ENCODE data around the gene TTYH1. TPM values are rescaled to one million over a fixed set of nuclear protein-coding genes. Genes with fewer than 3 reads are reported as not detected.
A peak's percentile ranks its signal among the peaks of the same experiment; 100 is the strongest.

Gene TTYH1
- polyA plus RNA-seq, 1 donor, result 8.2 TPM

GRCh38 chr19:54481326-54481930, 66.2 kb downstream of the TTYH1 start:
- DNase-seq, result peak in 1 of 2 donors; percentile 37
- Histone ChIP-seq H3K36me3 (ENCODE audit: control insufficient read depth, insufficient read depth, low read length) (no peaks in the 10 kb centered on the region), H3K9me3 (ENCODE audit: control insufficient read depth, low read depth, low read length) (no peaks in the 10 kb centered on the region), H3K27me3 (ENCODE audit: control insufficient read depth, insufficient read depth, low read length) (no peaks in the 10 kb centered on the region), H3K4me3 (ENCODE audit: low read length) (no peak overlapping the region), H3K27ac (ENCODE audit: low read length) (no peak overlapping the region), H3K4me1 (ENCODE audit: control insufficient read depth, insufficient read depth, low read length) (peaks cover 3% of the 10 kb centered on the region)
- 38% methylated on average over 1 of the region's 16 CpGs for WGBS (ENCODE audit: insufficient coverage, low lambda C conversion rate)

DNA sequence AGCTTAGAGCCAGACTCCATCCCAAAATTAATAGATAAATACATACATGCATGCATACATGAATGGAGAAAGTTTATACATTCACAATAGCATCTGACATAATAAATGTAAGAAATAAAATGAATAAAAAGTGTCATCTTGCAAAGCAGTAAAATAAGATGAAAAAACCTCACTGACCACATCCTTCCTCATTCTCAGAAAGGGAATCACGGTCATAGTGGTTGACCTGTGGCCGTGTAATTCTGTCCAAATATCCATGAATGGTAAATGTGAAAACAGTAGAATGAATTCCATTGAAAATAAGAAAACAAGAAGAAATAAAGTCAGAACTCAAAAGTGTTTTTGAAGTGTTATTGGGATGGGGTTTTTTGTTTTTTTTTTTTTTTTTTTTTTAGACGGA, 67.6 kb downstream of the TTYH1 start:
- H3K36me3 ChIP-seq (ENCODE audit: control insufficient read depth, insufficient read depth, low read length), result no peaks in the 10 kb centered on the region
- H3K27me3 ChIP-seq (ENCODE audit: control insufficient read depth, insufficient read depth, low read length), result no peaks in the 10 kb centered on the region
- no peaks in the 10 kb centered on the region for H3K4me1 ChIP-seq (ENCODE audit: control insufficient read depth, insufficient read depth, low read length)
- no peak overlapping the region for H3K27ac ChIP-seq (ENCODE audit: low read length)
- no peaks in the 10 kb centered on the region for H3K9me3 ChIP-seq (ENCODE audit: control insufficient read depth, low read depth, low read length)
- 80% methylated on average over 1 of the region's 3 CpGs for WGBS (ENCODE audit: insufficient coverage, low lambda C conversion rate)
- no peak for DNase-seq
- H3K4me3 ChIP-seq (ENCODE audit: low read length), result no peak overlapping the region

DNA sequence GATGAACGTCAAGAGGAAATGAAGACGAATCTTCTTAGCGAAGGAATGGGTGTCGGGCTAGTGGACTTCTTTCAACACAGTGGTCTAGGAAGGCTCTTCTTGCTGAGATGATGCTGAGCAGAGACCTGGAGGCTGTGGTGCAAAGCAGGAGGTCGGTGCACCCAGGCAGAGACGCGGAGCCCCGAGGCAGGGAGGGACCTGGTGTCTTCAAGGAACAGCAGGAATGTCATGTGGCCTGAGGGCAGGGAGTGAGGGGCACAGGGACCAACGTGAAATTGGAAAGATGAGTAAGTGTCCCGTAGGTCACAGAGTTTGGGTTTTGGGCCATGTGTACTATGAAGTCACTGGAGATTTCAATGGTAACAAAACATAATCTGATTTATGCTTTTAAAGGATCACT, 69.2 kb downstream of the TTYH1 start:
- Histone ChIP-seq H3K9me3 (ENCODE audit: control insufficient read depth, low read depth, low read length) (no peaks in the 10 kb centered on the region), H3K36me3 (ENCODE audit: control insufficient read depth, insufficient read depth, low read length) (no peaks in the 10 kb centered on the region), H3K4me3 (ENCODE audit: low read length) (no peak overlapping the region), H3K27ac (ENCODE audit: low read length) (no peak overlapping the region), H3K27me3 (ENCODE audit: control insufficient read depth, insufficient read depth, low read length) (no peaks in the 10 kb centered on the region), H3K4me1 (ENCODE audit: control insufficient read depth, insufficient read depth, low read length) (no peaks in the 10 kb centered on the region)
- WGBS (ENCODE audit: insufficient coverage, low lambda C conversion rate), result 80% methylated on average over 1 of the region's 10 CpGs
- DNase-seq, result no peak

DNA sequence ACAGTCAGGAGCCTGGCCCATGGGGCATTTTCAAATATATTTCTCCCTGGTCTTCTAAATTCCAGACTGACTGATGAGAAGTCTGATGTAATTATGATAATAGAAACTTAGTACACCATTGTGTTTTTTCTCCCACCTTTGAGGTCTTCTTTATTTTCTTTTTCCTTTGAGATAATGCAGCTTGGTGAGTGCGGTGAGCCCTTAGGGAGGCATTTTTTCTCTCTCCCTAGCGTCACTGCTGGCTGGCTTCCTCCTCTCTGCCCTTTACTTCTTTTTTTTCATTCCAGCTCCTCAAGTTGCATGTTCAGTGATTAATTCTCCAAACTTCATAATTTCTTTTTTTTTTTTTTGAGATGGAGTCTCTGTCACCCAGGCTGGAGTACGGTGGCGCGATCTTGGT, 70.6 kb downstream of the TTYH1 start:
- H3K27me3 ChIP-seq (ENCODE audit: control insufficient read depth, insufficient read depth, low read length), result no peaks in the 10 kb centered on the region
- DNase-seq, result no peak
- no peak overlapping the region for H3K27ac ChIP-seq (ENCODE audit: low read length)
- H3K9me3 ChIP-seq (ENCODE audit: control insufficient read depth, low read depth, low read length), result no peaks in the 10 kb centered on the region
- H3K36me3 ChIP-seq (ENCODE audit: control insufficient read depth, insufficient read depth, low read length), result no peaks in the 10 kb centered on the region
- 38% methylated on average over 2 of the region's 5 CpGs for WGBS (ENCODE audit: insufficient coverage, low lambda C conversion rate)
- no peak overlapping the region for H3K4me3 ChIP-seq (ENCODE audit: low read length)
- H3K4me1 ChIP-seq (ENCODE audit: control insufficient read depth, insufficient read depth, low read length), result no peaks in the 10 kb centered on the region

Other genes with a start within 250 kb of the TTYH1 start
- 110 TPM for gene TMC4, start 242.3 kb upstream of the TTYH1 start, polyA plus RNA-seq
- gene MBOAT7, start 225.9 kb upstream of the TTYH1 start, polyA plus RNA-seq, result 97.9 TPM
- 52.7 TPM for gene TSEN34, start 224.2 kb upstream of the TTYH1 start, polyA plus RNA-seq
- 2,940 TPM for gene RPS9, start 214.6 kb upstream of the TTYH1 start, polyA plus RNA-seq
- 2.9 TPM for gene LILRB3, start 192.5 kb upstream of the TTYH1 start, polyA plus RNA-seq
- 0.73 TPM for gene LILRA6, start 172.7 kb upstream of the TTYH1 start, polyA plus RNA-seq
- 7.6 TPM for gene LILRB5, start 158.2 kb upstream of the TTYH1 start, polyA plus RNA-seq
- gene LILRB2, start 134.4 kb upstream of the TTYH1 start, polyA plus RNA-seq, result 2.6 TPM
- gene LILRA5, start 102.3 kb upstream of the TTYH1 start, polyA plus RNA-seq, result 1.9 TPM
- 0.18 TPM for gene LILRA4, start 76.3 kb upstream of the TTYH1 start, polyA plus RNA-seq
- gene LAIR1, start 50.5 kb upstream of the TTYH1 start, polyA plus RNA-seq, result 13.0 TPM
- gene LENG8, start 33.7 kb downstream of the TTYH1 start, polyA plus RNA-seq, result 248 TPM
- 9.2 TPM for gene LENG9, start 48.3 kb downstream of the TTYH1 start, polyA plus RNA-seq
- 161 TPM for gene CDC42EP5, start 57.8 kb downstream of the TTYH1 start, polyA plus RNA-seq
- gene LAIR2, start 87.4 kb downstream of the TTYH1 start, polyA plus RNA-seq, result 0.09 TPM
- gene LILRA2, start 158.3 kb downstream of the TTYH1 start, polyA plus RNA-seq, result 0.24 TPM
- gene LILRA1, start 178.2 kb downstream of the TTYH1 start, polyA plus RNA-seq, result 0.43 TPM
- gene LILRB1, start 215.0 kb downstream of the TTYH1 start, polyA plus RNA-seq, result 3.2 TPM
- gene LILRB4, start 247.5 kb downstream of the TTYH1 start, polyA plus RNA-seq, result 2.2 TPM

Data from large intestine (tissue), 3 donors.